Stomach (tissue), 4 donors: Measurements from ENCODE around the gene MCM3AP.

Experiments used
- CTCF ChIP-seq, 7 experiments: fragments of 450-650 bp in 4 of 7; fragments of 200-600 bp in 3 of 7; sonication (generic) in 3 of 7; IDR thresholded peaks; one replicate each; pipeline ENCODE4 v1.5.1; 2016 to 2019; ENCODE audit warnings: antibody characterized with exemption in 7 of 7, control low read depth in 2 of 7, mild to moderate bottlenecking in 1 of 7
- EP300 ChIP-seq: sonication (generic); formaldehyde crosslinking; IDR thresholded peaks from one replicate; pipeline ENCODE4 v1.6.1; 2017; ENCODE audit warnings: antibody characterized with exemption
- POLR2A ChIP-seq, 4 donors: fragments of 450-650 bp; IDR thresholded peaks; one replicate each; pipeline ENCODE4 v1.6.1; 2016; ENCODE audit warnings: antibody characterized with exemption in 4 of 4, control low read depth in 2 of 4, mild to moderate bottlenecking in 1 of 4, moderate library complexity in 1 of 4
- POLR2AphosphoS5 ChIP-seq, 3 donors: sonication (generic); formaldehyde crosslinking; IDR thresholded peaks; one replicate each; pipeline ENCODE4 v1.6.1; 2016; ENCODE audit warnings: antibody characterized with exemption in 3 of 3

- TF ChIP-seq POLR2AphosphoS5 (IDR thresholded peaks at IDR 0.05), result no peak
- TF ChIP-seq CTCF (IDR thresholded peaks at IDR 0.05), result no peak
- TF ChIP-seq EP300, result no peak
- no peak for TF ChIP-seq POLR2A (IDR thresholded peaks at IDR 0.05)
These were observed 31.4 kb upstream of the MCM3AP start for GRCh38 chr21:46316708-46317324.
